HG02852 (cell line): ENCODE data around the gene ZMYND11.

ENCODE experiments used
- ATAC-seq: cut with Tn5 transposase; IDR thresholded peaks from one replicate; pipeline ENCODE4 v1.9.1; 2021; ENCODE audit warnings: mild to moderate bottlenecking, moderate library complexity; ENCODE audit not compliant: unreplicated experiment

The ZMYND11 gene

DNA sequence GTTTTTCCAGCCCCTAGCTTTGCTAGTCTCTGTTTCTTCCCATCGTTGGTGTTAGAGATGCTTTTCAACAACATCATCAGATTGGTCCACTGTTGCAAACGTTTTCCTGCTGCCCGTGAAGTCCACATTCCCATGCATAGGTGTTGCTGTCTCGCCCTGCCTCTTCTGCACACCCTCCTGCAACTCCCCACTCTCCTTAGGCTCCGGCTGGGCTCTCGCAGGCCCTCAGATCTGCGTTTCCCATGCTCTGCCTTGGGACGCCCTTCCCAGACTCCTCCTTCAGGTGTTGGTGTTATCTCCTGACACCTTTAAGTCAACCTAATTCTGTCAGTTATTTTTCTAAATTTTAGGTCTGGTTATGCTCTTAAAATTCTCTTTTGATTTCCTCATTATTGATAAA, 55.0 kb downstream of the ZMYND11 start:
- no peak for ATAC-seq

DNA sequence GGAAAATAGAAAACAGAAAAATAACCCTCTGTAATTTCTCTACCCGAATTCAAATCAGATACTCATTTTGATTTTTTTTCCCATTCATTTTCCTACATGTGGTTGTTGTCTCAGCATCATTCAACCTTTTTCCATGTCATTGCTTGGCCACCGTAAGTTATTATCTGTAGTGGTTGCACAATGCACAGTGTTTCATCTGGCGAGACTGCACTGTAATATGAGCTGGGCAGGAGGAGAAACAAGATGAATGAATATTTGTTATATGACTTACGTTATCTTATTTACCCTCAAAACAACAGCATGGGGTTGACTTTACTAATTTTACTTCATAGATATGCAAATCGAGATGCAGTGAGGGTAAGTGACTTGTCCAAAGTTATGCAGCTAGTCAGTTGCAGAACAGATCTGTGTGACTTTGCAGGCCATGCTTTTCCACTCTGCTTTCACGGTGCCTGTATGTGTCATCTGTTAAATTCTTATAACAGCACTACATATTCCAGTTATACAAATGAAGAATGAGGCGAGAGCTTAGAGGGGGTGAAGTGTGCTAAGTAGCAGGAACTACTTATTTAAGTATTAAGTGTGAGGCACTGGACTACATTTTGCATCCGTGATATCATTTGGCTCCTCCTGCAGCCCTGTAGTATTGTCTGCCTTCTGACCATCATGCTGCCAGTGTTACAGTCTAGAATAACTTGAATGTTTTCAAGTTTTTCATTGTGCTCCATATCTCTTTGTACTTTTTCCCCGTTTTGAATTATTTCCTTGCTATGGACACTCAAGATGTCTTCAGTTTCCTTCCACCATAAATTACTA, 56.7 kb downstream of the ZMYND11 start:
- ATAC-seq, result no peak

- ATAC-seq, result no peak
Measured at GRCh38 chr10:194281-194680, 59.0 kb downstream of the ZMYND11 start.

DNA sequence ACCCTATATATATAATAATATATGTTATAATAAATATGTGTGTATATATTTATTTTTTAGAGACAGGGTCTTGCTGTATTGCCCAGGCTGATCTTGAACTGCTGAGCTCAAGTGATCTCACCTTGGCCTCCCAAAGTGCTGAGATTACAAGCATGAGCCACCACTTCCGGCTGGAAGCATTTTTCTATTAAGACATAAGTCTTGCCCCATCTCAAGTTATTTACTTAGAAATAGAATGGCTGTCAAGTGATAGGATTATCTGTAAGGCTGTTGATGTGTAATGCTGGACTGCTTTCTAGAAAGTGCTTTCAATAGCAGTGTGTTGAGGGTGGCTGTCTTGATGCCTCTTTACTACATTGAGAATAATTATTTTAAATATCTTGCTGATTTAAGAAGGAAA, 65.2 kb downstream of the ZMYND11 start:
- no peak for ATAC-seq

DNA sequence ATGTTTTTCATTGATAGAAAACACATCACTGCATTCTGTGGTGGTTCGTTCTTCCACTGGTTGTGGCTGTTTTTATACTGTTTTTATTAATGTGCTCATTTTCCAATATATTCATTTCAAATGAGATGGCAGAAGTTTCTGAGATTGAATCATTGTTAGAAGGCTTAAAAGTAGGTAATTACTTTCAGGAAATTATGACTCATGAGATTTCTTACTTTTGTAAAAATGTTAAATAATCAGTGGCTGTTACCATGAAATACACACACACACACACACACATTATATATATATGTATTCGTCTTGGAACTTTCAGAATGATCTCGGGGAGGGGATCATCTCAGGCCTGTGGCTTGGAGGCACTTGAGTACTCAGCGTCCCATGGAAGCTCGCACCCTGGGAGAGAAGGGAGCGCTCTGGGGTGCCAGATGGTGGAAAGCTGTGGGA, 66.1 kb downstream of the ZMYND11 start:
- no peak for ATAC-seq

DNA sequence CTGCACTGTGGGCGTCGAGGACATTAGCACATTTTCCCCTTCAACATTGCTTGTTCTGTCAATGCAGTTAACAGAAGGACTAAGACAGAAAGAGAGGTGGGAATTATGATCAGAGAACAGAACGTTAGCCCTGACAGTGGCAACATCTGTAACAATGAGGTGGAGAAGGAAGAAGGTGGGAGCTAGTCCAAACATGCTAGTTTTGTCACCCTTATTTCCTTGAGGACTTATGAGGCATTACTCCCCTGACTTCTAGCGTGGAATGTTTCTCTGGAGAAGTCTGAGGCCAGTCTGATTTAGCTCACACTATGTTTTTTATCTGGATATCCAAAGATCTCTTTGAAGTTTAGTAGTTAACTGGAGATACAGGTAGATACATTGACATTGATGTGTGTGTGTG, 73.4 kb downstream of the ZMYND11 start:
- ATAC-seq, result no peak

DNA sequence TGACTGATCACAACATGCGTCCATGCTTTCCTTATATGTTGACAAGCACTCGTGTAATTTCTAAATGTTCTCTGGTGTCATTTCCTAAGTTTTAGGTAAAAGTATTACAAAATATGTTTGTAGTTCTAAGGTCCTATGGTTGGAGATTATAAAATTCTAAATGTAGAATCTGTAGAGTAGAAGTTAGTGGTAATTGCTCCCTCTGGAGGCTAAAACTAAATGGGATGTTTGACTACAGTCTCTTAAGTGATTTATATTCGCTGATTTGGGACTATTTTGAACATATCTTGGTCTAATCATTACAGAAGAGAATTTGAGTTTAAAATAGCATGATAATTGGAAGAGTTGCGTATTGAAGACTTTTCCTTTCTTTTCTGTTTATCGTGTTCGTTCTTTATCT, 74.1 kb downstream of the ZMYND11 start:
- no peak for ATAC-seq

DNA sequence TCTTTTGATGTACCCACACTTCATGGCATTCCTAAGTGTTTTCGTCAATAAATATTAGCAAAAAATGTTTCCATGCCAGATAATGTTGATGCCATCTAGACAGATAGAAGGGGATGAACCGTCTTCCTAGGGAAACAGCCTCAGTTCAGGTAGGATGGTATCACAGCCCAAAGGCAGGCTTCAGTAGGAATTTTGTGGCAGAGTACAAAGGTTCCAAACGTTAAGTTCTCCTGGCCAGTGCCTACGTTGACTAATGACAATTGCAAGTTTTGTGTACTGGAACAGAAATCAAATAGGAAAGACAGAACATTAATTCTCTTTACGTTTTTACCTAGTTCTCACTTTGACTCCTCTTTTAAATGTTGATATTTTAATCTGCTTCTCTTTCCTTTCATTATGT, 75.0 kb downstream of the ZMYND11 start:
- no peak for ATAC-seq

GRCh38 chr10:215444-215843, 80.2 kb downstream of the ZMYND11 start:
- no peak for ATAC-seq

DNA sequence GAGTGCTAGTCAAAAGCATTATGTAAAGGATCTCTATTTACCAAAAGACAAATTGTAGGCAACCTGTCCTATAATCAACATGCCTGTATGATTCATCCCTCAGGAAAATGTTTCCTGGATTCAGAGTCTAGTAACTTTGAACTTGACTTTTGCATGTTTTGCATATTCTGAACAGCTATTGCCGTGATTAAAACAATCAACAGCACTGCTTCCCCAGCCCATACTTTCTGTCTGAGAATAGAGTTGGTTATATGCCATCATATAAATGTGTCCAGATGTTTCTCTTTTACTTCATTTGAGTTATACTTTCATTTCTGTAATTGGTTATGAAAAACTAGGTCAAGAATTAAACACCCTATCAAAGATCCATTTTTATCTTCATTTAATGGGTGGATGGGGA, 83.5 kb downstream of the ZMYND11 start:
- ATAC-seq, result no peak

GRCh38 chr10:219731-220472, 84.6 kb downstream of the ZMYND11 start:
- no peak for ATAC-seq

GRCh38 chr10:224571-224970, 89.3 kb downstream of the ZMYND11 start:
- ATAC-seq, result no peak

GRCh38 chr10:226018-226417, 90.8 kb downstream of the ZMYND11 start:
- ATAC-seq, result no peak

DNA sequence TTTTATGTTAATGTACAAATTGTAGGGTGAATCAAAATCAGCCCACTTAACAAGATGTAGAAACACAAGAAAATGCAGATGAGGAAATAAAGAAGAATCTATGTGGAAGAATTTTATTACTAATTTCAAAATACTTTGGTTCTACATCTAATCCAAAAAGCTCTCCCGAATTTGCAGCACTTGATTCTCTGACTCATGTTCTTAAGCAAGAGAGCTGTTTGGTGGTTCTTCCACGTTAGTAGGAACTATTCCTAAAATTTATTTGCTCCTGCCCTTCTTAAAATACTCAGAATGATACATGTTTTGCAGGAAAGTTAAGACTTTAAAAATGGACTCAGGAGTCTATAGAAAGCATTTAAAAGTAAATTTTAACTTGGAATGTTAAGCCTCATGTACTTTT, 91.8 kb downstream of the ZMYND11 start:
- ATAC-seq, result no peak

DNA sequence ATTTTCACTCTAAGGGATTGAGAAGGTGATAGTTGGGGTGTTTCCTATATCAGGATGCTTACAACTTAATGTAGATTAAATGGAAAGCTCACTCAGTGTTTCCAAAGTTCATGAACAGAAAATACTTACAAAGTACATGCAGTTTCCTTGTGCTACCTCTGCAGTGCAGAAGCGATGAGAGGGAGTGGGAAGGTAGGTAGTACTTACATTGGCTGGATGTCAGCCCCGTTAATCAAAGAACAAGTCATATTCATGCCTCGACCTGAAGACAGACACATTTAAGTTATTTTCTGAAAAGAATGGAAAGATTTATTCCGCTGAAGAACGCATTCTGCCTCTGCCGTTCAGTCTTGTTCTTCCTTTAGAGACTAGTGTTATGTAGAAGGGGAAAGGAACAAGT, 93.1 kb downstream of the ZMYND11 start:
- no peak for ATAC-seq

DNA sequence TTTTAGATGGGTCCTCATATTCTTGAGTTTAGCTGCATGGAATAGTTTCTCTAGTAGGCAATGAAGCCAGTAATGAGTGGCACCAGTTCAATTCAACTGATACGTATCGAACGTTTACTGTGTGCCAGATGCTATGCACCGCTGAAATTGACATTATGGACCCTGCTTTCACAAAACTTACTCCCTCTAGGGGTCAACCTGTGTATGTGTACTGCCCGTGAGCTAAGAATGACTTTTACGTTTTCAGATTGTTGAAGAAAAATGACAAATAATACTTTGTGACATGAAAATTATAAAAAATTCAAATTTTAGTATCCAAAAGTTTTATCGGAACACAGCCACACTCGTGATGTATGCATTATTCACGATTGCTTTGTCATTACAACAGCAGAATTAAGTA, 95.5 kb downstream of the ZMYND11 start:
- ATAC-seq, result no peak

- ATAC-seq, result no peak
Measured at GRCh38 chr10:232061-232460, 96.8 kb downstream of the ZMYND11 start.

- ATAC-seq, result no peak
Measured at GRCh38 chr10:232878-233277, 97.6 kb downstream of the ZMYND11 start.

DNA sequence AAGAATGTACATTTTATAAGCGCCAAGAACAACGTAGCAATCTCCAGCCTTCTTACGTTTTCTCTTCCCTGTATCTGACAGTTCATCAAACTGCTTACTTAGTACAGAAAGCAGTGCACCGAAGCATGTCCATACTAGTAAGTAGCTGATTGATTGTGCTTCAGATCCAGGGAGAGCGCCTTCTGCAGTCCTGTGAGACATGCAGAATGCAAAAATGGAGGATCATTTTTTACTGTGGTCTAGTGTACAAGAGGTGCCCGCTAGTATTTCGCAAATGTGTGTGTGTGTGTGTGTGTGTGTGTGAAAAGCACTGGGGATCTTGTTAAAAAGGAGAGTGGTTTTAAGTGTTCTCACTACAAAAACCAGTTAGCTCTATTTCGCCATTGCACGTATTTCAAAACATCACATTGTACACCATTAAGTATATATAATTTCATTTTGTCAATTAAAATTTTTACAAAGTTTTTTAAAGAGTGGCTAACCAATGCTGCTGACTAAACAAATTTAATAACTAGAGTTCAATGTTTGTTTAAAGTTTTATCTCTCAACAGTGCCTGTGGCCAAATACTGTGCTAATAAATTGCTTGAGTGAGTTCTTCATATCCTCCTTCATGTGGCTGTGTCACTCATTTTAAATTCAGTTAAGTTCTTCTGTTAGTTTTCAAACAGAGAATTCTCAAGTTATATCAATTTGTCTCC, 99.6 kb downstream of the ZMYND11 start:
- no peak for ATAC-seq

DNA sequence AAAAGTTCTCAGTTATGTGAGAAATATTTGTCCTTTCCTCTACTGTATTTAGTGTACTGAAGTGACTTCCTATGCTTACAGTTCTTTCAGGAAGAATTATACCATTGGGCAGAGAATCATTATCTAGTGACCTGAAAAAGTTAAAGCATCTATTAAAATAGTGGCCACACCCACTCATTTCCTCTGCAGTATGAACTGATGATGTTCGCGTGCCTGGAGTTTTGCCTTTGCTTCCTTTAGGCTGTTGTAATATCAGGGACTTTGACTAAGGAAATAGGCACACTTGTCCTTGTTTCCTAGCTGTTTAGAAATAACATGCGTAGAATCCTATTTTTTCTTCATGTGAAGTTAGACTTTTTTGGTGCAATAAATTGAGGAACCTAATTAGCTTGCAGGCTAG, 100.7 kb downstream of the ZMYND11 start:
- no peak for ATAC-seq

DNA sequence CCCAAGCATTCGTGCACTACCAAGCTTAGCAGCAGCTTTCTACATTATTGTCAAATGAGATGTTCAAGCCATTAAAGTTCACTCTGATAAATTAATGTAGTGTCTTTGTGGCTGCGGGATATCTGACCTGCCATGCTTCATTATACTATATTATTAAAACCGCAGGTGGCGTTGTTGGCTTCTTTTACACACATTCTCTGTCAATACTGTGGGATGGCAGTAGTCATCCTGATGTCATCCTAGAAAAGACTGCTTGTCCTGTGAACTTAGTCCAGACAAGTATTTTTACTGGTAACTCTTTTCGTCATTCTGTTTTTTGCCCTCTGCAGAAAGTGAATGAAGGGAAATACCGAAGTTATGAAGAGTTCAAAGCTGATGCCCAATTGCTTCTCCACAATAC, 103.9 kb downstream of the ZMYND11 start:
- no peak for ATAC-seq

GRCh38 chr10:241451-241850, 106.2 kb downstream of the ZMYND11 start:
- ATAC-seq, result no peak
